ENCODE results near the gene OR10H2. TPM values are rescaled to one million over a fixed set of nuclear protein-coding genes. Genes with fewer than 3 reads are reported as not detected.
"Not testable (repeated sequence)": the region's sequence is repeated elsewhere in the genome, so short reads cannot be mapped to it uniquely, and the experiment has no call there.

OR10H2 gene, protein sequence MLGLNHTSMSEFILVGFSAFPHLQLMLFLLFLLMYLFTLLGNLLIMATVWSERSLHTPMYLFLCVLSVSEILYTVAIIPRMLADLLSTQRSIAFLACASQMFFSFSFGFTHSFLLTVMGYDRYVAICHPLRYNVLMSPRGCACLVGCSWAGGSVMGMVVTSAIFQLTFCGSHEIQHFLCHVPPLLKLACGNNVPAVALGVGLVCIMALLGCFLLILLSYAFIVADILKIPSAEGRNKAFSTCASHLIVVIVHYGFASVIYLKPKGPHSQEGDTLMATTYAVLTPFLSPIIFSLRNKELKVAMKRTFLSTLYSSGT
- not detected for total RNA-seq

DNA sequence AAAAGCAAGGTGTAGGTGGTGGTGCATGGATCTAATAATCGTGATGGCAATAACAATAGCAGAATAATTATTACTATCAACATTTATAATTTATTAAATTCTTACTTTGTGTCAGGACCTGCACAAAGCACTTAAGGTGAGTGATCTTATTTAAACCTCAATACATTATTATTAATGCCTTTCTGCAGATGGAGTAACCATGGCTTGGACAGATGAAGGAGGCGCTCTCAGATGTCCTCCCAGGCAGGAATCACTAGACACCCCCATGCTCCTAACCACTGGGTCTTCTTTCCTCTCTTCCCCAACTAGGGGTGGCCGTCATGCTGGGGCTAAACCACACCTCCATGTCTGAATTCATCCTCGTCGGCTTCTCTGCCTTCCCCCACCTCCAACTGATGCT, at the start of gene OR10H2:
Gene OR10H2, plus strand, starts transcription at position 301 of the 400 bp plus-strand sequence. Its CDS starts 20 bp downstream, at position 321.
- DNase-seq (ENCODE audit: low spot score) (no peak), ATAC-seq (no peak)

DNA sequence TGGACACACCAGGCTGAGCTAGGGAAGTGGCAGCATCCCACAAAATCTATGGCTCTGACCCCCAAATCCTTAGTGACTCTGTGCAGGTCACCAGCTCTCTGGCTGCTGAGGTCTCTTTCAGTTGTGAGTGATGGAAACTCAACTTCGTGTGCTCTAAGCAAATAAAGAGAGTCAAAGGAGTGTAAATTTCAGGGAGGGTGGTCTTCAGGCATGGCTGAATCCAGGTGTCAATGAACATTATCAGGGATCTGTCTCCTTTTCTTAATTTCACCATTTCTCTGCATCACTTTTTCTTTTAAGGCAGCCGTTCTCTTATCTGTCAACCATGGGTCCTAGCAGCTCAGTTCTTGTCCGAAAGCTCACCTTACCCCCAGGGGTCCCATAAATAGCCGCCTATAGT, 48.7 kb upstream of the OR10H2 start:
- ATAC-seq = no peak
- no peak for DNase-seq (ENCODE audit: low spot score)

DNA sequence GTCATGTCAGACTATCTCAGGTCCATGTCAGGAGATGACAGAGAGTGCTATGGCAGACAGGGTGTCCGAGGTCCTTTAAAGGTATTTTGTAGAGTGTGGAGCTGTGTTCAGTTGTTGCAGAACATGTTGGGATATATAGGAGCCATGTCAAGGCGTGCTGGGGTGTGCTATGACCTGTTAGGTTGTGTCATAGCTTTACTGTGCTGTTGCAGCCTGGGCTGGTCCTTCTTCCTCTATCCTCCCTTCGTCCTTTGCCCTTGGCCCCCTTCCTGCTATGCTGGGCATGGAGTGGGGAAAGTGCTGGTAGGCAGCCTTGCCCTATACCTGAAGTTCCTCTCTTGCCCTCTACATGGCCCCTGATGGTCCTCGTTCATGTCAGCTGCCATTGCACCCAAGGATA, 48.0 kb upstream of the OR10H2 start:
- DNase-seq (ENCODE audit: low spot score) = not testable (repeated sequence)
- ATAC-seq = peak; percentile 46

DNA sequence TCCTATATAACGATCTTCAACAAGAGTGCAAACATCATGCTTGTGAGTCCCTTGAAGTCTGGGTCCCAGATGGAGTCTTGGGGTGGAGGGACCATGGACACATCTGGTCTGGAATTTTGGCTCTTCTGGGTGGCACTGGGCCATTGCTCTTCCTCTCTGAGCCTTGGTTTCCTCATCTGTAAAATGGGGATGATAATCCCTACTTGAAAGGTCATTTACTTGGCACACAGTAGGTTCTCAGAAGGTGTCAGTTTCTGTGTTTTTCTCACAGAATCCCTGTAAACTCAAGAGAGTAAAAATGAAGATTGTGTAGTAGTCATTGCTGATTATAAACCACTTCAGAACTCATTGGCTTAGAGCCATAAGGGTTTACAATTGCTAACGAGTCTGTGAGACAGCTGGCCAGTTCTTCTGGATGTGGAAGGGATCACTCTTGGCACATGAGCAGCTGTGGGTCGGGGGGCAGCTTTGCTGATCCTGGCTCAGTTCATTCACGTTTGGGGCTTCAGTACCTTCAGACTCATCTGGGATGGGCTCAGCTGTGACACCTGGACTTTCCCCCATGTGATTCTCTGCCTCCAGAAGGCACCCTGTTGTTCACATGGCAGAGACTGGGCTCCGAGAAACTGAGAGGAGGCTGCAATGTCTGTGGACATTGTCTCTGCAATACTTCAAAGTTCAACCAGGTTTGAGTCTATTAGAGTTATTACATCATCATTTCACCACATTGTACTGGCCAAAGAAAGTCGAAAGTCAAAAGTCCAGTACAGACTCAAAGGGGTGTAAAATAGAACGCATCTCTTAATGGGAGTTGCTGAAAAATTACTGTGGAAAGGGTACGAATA, 47.1 kb upstream of the OR10H2 start:
- DNase-seq (ENCODE audit: low spot score) (peak; percentile 83), ATAC-seq (peak; percentile 87)

DNA sequence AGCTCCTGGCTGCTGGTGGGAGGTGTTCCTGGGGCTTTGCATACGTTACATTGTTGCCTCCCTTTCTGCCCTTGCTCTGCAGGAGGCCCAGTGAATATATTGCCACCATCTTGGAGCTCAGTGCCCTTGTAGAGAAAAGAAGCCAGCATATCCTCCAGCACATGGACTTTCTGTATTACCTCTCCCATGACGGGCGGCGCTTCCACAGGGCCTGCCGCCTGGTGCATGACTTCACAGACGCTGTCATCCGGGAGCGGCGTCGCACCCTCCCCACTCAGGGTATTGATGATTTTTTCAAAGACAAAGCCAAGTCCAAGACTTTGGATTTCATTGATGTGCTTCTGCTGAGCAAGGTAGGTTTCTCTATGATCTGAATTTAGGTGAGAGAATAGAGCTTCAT, 44.4 kb upstream of the OR10H2 start:
- DNase-seq (ENCODE audit: low spot score) (no peak), ATAC-seq (no peak)

DNA sequence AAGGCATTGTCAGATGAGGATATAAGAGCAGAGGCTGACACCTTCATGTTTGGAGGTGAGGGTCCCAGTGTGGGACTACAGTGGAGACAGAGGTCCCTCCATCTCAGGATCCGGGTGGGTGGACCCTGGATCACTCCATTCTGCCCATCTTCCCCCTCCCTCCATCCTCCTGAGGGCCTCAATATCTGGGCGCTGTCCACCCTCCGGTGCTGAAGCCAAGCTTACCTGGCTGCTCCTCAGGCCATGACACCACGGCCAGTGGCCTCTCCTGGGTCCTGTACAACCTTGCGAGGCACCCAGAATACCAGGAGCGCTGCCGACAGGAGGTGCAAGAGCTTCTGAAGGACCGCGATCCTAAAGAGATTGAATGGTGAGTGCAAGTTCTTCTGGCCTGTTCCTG, 43.0 kb upstream of the OR10H2 start:
- ATAC-seq (peak; percentile 8), DNase-seq (ENCODE audit: low spot score) (no peak)

DNA sequence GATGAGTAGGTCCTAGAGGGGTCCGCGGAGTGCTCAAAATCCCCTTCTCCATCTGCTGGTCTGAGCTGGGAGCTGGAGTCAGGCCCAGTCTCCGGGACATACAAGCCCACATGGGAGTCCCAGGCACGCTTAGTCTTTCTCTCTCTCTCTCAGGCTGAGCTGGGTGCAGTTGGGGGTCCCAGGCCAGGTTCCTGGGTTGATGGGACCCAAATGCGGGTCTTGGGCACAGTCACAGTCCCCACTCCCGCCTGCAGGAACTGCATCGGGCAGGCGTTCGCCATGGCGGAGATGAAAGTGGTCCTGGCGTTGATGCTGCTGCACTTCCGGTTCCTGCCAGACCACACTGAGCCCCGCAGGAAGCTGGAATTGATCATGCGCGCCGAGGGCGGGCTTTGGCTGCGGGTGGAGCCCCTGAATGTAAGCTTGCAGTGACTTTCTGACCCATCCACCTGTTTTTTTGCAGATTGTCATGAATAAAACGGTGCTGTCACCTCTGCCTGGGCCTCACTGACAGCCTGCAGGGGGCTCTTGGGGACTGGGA, 31.1 kb upstream of the OR10H2 start:
- ATAC-seq (no peak), DNase-seq (ENCODE audit: low spot score) (no peak)

DNA sequence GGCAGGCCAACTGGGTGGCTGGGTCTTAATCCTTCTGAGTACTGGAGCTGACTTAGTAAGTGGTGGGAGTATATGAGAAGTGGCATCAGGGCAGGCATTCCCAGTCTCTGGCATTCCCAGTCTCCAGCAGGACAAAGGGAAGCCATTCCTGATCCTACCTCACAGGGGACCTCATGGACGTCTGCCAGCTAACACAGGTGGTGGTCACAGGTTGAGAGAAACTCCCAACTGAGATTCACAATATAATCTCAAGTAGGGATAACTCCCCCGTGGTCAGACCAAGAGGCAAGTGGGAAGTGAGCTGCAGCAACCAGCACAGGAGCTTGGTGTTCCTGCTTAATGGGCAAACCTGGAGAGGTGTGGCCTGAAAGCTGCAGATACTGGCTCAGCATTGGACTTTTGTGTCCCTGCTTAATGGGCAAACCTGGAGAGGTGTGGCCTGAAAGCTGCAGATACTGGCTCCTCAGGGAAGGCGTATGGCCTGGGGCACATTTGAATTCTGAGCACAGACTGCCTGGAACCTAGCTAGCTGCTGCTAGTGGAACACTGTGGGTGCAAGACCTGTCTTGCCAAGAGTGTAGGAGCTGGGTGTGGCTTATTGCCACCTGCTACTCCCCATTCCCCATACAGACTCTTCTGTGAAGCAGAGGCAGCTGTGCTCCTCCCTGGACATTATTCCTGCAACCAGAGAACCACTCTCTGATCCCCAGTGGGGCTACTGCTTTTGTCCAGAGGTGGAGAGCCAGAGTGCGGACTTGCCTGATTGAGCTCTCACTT, 25.9 kb upstream of the OR10H2 start:
- ATAC-seq (peak; percentile 77), DNase-seq (ENCODE audit: low spot score) (no peak)

DNA sequence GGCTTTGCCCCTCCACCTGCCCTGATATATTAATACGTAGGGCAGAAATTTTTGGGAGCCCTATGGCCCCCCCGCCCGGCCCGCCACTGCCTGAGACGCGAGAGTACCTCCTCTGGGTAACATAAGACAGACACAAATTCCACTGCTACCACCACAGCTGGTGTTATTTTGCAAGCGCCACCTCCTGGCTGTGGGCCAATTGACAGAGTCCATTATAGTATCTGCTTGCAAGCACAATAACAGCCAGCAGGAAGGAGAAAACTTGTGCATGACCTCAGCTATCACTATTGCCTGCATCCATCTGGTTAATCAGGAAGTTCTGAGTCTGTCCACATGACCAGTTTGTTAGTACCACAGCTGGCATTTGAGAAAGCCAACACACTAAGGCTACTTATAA, 25.3 kb upstream of the OR10H2 start:
- DNase-seq (ENCODE audit: low spot score) = peak; percentile 83

DNA sequence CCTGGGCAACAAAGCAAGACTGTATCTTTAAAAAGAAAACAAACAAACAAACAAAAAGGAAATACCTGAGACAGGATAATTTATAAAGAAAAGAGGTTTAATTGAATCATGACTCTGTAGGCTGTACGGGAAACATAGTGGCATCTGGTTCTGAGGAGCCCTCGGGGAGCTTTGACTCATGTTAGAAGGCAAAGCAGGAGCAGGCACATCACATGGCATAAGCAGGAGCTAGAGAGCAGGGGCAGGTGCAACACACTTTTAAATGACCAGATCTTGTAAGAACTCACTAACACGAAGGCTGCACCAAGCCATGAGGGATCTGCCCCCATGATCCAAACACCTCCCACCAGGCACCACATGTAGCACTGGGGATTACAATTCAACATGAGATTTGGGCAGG, 13.2 kb upstream of the OR10H2 start:
- DNase-seq (ENCODE audit: low spot score) (no peak), ATAC-seq (no peak)

More for the DNA sequence above, 25.3 kb upstream of the OR10H2 start:
- peak; percentile 77 for ATAC-seq

DNA sequence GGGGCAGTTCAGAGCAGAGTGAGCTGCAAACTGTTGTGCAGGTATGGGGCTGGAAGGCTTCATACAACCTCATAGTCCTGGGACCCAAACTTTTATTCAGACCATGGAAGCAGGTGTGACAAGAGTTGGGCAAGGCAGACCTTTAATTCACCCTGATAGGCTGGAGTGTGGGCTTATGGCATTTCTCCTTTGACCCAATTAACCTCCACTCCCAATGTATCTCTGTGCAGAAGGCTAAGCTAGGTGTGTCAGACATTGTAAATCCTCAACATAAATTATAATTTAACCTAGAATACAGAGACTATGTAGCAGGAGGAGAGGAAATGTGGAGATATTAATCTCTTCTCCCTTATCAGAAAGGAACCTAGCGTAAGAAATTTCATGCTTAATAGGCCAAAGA, 12.2 kb upstream of the OR10H2 start:
- no peak for ATAC-seq

DNA sequence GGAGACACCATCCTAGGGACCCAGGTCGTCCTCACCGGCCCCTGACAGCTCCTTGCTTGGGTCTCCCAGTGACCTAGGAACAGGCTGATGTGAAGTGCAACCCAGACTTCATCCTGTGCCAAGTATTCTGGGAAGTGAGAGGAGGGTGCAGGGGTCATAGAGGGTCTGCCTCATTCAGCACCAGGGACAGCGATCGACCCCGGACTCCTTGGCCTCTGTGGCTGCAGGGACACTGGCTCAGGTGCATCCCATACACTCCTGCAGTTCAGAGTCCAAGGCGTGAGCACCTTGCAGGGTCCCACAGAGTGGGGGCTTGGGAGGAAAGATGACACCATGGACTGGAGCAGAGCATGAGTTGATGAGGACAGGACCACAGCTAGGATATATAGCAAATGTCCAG, 10.0 kb upstream of the OR10H2 start:
- DNase-seq (ENCODE audit: low spot score) = no peak
- ATAC-seq = no peak

More for the DNA sequence above, 12.2 kb upstream of the OR10H2 start:
- no peak for DNase-seq (ENCODE audit: low spot score)

DNA sequence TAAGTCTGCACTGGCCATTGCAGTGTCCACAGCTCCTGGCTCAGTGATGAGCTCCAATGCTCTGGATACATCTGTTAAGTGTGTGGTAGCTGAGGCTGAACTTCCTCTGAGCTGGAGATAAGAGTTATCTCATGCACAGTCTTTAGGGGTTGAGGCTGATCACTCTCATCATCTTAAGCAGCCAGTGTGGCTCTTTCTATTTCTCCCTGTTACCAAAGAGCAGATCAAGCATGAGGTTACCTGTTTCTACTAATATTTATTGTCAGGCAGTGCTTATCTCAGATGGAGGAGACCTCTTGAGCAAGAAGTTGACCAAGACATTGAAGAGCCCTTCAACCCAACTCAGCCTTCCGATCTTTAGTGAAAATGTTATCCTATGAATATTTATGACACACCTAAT, 6.6 kb upstream of the OR10H2 start:
- ATAC-seq (no peak), DNase-seq (ENCODE audit: low spot score) (no peak)

DNA sequence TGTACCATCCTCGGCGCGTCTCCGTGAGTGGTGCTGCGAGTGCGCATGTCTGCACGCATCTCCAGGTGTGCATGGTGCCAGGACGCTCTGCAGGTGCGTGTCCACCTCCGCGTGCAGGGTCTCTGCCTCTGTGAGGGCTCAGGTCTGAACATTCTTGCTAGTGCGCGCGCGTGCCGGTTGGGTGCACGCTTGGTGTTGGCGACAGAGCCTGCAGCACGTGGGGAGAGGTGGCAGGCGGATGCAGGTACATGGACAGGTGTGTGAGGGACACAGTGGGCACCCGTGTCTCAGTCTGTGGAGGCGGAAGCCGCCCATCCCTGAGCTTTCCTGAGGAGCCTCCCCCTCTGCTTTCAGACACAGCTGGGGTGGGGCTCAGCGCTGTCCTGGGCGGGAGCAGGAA, 4.9 kb upstream of the OR10H2 start:
- ATAC-seq (no peak), DNase-seq (ENCODE audit: low spot score) (no peak)

DNA sequence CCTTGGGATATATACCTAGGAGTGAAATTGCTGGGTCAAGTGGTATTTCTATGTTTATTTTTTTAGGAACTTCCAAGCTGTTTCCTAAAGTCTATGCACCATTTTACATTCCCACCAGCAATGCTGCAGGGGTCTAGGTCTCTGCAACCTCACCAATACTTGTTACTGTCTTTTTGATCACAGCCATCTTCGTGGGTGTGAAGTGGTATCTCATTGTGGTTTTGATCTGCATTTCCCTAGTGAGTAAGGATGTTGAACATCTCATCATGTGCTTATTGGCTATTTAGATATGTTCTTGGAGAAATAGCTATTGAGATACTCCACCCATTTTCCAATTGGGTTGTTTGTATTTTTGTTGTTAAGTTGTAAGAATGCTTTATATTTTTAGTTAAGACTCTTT, 2.7 kb downstream of the OR10H2 start:
- no peak for DNase-seq (ENCODE audit: low spot score)
- no peak for ATAC-seq

DNA sequence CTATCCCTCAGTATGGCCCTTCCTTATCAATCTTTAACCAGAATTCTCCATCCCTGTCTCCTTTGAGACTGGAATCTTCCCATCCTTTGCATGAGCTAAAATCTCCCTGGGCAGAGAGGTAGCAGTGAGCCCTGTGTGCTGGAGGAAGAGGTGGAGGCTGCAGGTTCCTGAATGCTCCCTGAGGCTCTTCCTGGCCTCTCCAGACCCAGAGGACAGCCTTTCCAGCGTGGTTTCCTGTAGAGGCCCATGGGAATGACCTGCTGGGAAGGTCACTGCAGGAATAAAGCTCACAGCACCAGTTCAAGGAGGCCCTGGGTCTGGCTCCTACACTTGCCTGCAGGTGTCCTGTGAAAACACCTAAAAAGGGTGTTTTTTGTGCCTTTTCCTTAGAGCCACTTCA, 4.6 kb downstream of the OR10H2 start:
- no peak for ATAC-seq
- no peak for DNase-seq (ENCODE audit: low spot score)

DNA sequence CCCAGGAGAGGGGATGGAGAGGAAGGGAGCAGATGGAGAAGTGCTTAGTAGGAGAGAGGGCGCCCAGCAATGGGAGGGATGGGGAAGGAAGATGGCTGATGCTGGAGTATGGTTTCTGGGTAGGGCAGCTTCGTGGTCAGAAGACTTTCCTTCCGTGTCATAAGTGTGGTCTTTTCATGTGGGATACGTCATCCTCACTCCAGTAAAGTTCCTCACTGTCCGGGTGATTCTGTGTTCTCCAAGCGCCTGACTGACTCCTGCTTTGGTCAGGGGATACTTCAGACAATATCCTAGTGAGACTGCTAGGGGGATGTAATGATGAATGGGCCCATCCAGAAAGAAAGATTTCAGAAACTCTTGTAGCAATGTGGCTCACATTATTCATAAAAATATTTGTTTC, 6.1 kb downstream of the OR10H2 start:
- no peak for ATAC-seq
- no peak for DNase-seq (ENCODE audit: low spot score)

DNA sequence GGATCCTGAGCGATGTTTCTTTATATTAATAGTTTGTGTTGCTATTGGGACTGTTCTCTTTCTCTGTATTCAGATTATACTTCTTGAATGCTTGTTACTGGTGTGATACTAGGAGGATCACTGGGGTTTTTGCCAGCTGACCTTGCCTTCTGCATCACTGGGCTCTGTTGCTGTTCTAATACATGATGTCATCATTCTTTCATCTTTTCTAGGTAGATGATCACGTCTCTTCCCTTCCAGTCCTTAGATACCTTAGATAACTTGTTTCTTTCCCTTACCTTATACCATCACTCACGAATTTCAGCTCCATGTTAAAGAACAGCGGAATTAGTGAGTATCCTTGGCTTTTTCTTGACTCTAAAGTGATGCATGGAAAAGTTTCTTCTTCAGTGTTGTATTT, 9.9 kb downstream of the OR10H2 start, which contains the start of gene OR10H3:
Gene OR10H3, plus strand, starts transcription at position 264 of the 400 bp plus-strand sequence. CDS start 3,408 bp downstream, outside the sequence.
- no peak for DNase-seq (ENCODE audit: low spot score)
- ATAC-seq = no peak

DNA sequence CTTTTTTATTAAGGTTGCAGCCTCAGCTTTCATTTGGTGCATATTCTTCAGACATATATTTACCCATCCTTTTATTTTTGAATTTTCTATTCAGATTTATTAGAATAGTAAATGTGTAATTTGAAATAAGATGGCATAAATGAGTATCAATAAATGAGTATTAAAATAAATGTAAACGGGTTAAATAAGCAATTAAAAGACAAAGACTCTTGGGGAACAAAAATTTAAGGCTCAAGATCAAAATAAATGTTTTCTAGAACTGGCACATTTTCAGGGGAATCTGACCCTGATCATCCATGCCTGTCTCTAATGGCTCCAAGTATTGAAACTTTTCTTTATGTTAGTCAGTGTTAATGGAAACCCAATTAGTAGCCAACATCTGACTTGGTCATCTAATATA, 13.0 kb downstream of the OR10H2 start:
- DNase-seq (ENCODE audit: low spot score) (no peak), ATAC-seq (no peak)

DNA sequence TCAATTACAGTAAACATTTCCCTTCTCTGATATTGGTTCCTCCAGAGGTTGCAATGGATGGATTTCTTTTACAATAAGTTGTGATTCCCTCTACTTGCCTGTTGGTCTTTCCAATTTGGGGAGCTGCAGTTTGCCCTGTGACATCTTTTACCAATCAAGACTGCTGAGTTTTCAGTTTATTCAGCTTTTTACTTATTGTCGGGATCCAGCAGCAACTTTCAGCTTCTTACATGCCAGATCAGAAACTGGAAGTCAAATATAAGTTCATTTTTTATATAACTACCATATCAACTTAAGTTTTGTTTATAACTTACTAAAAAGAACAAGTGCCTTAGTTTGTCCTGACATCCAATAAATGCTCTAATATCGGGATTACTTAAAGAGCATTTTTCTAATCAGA, 20.4 kb downstream of the OR10H2 start:
- ATAC-seq (no peak), DNase-seq (ENCODE audit: low spot score) (no peak)

DNA sequence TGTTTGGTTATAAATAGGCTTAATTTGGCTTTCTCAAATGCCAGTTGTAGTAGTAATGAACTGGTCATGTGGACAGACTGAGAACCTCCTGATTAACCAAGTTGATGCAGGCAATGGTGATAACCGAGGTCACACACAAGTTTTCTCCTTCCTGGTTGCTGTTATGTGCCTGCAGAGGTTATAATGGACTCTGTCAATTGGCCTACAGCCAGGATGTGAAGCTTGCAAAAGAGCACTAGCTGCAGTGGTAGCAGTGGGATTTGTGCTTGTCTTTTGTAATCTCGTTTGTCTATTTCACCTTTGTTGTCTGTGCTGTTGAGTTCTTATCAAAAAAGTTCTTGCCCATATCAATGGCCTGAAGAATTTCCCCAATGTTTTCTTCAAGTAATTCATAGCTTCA, 30.6 kb downstream of the OR10H2 start:
- peak; percentile 58 for DNase-seq (ENCODE audit: low spot score)
- ATAC-seq = peak; percentile 76

Measured in left lobe of liver (tissue), 2 donors.